Measurements from ENCODE around the gene PCDHGA11.
"Not testable (repeated sequence)": the region's sequence is repeated elsewhere in the genome, so short reads cannot be mapped to it uniquely, and the experiment has no call there.

The PCDHGA11 gene

DNA sequence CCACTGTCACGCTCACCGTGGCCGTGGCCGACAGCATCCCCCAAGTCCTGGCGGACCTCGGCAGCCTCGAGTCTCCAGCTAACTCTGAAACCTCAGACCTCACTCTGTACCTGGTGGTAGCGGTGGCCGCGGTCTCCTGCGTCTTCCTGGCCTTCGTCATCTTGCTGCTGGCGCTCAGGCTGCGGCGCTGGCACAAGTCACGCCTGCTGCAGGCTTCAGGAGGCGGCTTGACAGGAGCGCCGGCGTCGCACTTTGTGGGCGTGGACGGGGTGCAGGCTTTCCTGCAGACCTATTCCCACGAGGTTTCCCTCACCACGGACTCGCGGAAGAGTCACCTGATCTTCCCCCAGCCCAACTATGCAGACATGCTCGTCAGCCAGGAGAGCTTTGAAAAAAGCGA, 11.9 kb downstream of the PCDHGA11 start:
- not testable (repeated sequence) for DNase-seq

DNA sequence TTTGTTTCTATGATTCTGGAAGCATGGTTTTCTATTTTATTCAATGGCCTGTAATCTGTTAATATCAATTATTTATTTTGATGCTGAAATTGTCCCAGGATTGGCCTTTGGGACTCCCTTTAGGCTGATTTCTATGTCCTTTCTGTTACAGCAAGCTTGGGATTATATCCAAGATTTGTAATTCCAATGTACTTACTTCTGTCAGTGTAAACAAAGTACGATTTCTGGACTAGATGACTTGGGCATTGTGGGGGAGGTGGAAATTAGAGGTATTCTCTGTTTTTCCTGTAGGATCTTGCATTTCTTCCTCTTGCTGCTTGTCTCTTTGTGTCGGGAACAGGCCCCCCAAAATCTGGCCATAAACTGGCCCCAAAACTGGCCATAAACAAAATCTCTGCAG, 13.2 kb downstream of the PCDHGA11 start:
- DNase-seq, result no peak

DNA sequence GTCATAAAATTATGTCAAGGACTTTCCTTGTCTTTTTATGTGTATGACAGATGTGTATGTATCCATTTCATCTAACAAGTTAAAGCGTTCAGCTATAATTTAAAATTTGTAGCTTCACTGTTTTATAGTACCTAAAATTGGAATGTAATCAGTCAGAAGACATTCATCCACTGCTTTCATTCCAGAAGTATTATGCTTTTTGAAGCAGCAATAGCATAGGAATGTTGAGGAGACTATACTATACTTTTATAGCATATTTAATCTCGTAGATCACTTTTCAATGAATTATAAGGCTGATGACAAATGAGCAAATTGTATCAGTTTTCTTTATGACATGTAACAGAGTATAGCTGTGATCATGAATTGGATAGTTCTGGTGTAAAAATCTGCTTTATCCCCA, 16.4 kb downstream of the PCDHGA11 start:
- no peak for DNase-seq

DNA sequence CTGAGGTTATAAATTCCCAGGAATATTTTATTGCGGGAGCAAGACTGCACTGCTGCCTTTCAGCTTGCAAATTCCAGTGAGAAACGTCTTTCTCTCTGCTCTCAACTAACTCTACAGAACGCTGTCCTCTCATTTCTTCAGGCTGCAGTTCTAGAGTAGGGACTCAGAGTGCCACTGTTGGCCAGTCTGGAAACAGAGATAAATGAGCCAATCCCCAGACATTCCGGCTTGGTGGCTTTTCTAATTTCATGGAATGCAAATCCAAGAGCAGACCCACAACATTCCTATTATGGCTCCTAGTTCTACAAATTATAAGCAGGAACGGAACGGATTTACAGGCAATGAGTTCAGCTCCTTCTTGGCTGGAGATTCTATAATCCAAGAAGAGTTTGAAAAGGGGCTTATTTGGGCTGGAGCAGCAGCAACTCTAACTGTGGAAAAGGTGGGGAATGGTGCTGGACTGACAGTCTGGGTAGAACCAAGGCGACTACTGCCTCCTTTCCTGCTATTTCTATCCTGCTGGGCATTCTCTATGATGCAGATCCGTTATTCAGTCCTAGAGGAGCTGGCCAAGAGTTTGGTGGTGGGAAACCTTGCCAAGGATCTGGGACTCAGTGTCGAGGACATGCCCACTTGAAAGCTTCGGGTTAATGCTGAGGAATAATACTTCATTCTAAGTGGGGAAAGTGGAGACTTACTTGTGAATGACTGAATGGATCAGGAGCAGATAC, 18.7 kb downstream of the PCDHGA11 start:
- DNase-seq, result no peak

DNA sequence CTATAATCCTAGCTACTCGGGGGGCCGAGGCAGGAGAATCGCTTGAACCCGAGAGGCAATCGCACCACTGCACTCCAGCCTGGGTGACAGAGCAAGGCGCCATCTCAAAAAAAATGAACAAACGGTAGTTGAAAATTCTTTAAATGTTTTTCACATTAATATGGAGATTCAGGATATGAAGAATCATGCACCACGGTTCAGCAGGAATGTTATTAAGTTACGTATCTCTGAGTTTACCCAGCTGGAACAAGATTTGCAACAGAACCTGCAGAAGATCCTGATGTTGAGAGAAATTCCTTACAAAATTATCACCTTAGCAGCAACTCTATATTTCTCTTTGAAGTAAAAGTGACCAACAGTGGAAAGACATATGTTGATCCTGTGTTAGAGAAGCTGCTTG, 19.5 kb downstream of the PCDHGA11 start:
- DNase-seq, result no peak

DNA sequence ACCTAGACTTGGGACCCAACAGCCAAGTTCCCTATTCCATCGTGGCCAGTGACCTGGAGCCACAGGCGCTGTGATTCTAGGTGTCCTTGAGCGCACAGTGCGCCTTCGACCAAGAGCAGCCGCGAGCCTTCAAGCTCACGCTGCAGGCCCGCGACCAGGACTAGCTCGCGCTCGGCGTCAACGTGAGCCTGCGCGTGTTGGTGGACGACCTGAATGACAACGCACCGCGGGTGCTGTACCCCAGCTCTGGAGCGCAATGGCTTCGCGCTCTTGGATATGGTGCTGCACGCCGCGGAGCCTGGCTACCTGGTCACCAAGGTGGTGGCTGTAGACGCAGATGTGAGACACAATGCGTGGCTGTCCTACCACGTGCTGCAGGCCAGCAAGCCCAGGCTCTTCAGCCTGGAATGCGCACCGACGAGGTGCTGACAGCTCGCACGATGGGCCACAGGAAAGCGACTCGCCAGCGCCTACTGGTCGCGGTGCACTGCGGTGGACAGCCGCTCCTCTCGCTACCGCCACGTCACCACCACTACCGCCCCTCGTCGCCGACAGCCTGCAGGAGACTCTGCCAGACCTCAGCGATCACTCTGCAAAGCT, 20.8 kb downstream of the PCDHGA11 start:
- DNase-seq, result no peak

DNA sequence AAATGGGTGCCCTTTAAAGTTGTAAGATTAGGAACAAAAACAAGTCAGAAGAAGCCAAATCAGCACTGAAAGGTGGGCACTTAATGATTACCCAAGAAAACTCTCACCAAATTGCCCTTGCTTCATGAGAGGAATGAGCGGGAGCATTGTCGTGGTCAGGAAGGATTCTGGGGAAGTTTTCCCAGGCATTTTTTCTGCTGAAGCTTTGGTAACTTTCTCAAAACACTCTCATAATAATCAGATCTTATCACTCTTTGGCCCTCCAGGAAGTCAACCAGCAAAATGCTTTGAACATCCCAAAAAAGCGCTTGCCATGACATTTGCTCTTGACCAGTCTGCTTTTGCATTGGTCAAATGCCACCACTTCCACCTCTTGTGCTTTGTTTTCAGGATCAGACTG, 44.5 kb downstream of the PCDHGA11 start:
- DNase-seq, result no peak
